Thymus (tissue), 11 donors: Measurements from ENCODE around the gene AMBN. TPM values are rescaled to one million over a fixed set of nuclear protein-coding genes. Genes with fewer than 3 reads are reported as not detected.

Experiments used
- DNase-seq, 9 donors: peaks; one replicate each; pipeline ENCODE4 v3.0.0-alpha.2; 2013; ENCODE audit warnings: low spot score in 9 of 9, low read depth in 6 of 9, missing footprints in 1 of 9
- H3K27ac ChIP-seq, 2 donors: one replicate each; pipeline ENCODE4 v1.5.1; 2013; ENCODE audit warnings: control low read depth in 1 of 2, low read depth in 1 of 2, low read length in 1 of 2, mild to moderate bottlenecking in 1 of 2, moderate library complexity in 1 of 2
- H3K27me3 ChIP-seq, 2 donors: one replicate each; pipeline ENCODE4 v1.5.1; 2013; ENCODE audit warnings: low read length in 1 of 2; ENCODE audit not compliant: control insufficient read depth in 2 of 2, insufficient read depth in 1 of 2
- H3K36me3 ChIP-seq, 2 donors: one replicate each; pipeline ENCODE4 v1.5.1; 2013; ENCODE audit warnings: low read length in 1 of 2, mild to moderate bottlenecking in 1 of 2, moderate library complexity in 1 of 2; ENCODE audit not compliant: control insufficient read depth in 2 of 2, insufficient read depth in 2 of 2
- H3K4me1 ChIP-seq, 2 donors: one replicate each; pipeline ENCODE4 v1.5.1; 2013; ENCODE audit warnings: low read length in 2 of 2; ENCODE audit not compliant: control insufficient read depth in 2 of 2, insufficient read depth in 2 of 2
- H3K4me3 ChIP-seq, 2 donors: one replicate each; pipeline ENCODE4 v1.5.1; 2013; ENCODE audit warnings: low read length in 2 of 2, control low read depth in 1 of 2, mild to moderate bottlenecking in 1 of 2
- H3K9me3 ChIP-seq, 2 donors: one replicate each; pipeline ENCODE4 v1.5.1; 2013; ENCODE audit warnings: low read length in 1 of 2, mild to moderate bottlenecking in 1 of 2; ENCODE audit not compliant: control insufficient read depth in 2 of 2, insufficient read depth in 1 of 2
- WGBS: extraction: QIAGEN DNeasy Blood & Tissue Kit; methylation state at CpG from one replicate; pipeline ENCODE4 v1.1.7; 2013; 5-methylcytosine and 5-hydroxymethylcytosine counted together
- polyA plus RNA-seq: library from polyadenylated mRNA; stranded (reverse); fragments of 200-250 nt; gene quantifications from one replicate; pipeline ENCODE4 v1.2.3, GENCODE V29; 2013
- total RNA-seq: library from RNA; stranded (reverse); fragments of 120-200 nt; gene quantifications from one replicate; pipeline ENCODE4 v1.2.4, GENCODE V29; 2013
- donor health status: healthy.

The AMBN gene
- total and polyA plus RNA-seq, 2 donors, result 0.19 to 0.84 TPM

DNA sequence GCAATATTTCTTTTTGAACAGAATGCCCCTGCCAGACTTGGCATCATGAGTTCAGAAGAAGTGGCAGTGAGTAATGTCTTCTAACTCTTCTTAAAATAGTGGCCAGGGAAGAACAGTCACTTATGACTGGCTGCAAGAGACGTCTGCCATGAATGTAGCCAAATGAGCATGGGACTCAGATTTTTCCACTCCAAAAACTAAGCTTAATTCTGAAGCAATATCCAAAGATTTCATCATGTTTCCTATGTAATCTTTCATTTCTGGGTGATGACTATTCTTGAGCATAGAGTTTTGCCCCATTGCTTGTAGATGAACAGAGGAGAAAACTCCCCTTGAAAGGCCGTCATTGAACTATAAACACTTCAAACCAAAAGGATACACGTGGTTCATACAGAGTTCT lies 11.8 kb downstream of the AMBN start:
- no peaks in the 10 kb centered on the region for H3K27me3 ChIP-seq
- no peak overlapping the region for H3K4me3 ChIP-seq
- H3K36me3 ChIP-seq, result no peaks in the 10 kb centered on the region
- H3K27ac ChIP-seq, result no peak overlapping the region
- H3K9me3 ChIP-seq, result no peaks in the 10 kb centered on the region
- WGBS, result 60% methylated on average over 3 of the region's 3 CpGs
- no peak for DNase-seq
- peaks cover 0 to 3% of the 10 kb centered on the region in 2 donors for H3K4me1 ChIP-seq

GRCh38 chr4:70606459-70606858 lies 14.4 kb downstream of the AMBN start:
- 95% methylated on average over 8 of the region's 8 CpGs for WGBS

DNA sequence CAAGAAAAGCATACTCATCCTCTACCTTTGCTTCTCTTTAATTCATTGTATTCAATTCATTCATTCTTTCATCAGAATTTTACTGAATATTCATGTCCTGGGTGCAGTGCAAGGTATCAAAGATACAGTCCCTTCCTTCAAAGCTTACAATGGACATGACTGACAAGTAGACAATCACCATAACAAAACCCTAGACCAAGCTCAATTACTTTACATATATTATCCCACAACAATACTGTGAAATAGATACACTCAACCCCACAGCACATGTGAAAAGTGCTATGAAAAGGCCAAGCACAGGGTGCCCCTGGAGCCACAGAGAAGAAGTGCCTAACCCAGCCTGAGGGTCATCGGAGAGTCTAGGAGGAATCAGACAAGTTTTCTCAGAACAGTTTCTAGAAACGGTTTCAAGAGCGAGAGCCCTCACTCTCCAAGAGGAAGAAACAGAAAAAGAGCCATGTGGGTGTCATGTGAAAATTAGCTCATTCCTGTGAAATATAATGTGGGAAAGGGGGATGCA lies 15.3 kb downstream of the AMBN start:
- DNase-seq, result no peak
- Histone ChIP-seq H3K36me3 (no peaks in the 10 kb centered on the region), H3K27me3 (no peaks in the 10 kb centered on the region), H3K9me3 (no peaks in the 10 kb centered on the region), H3K27ac (no peak overlapping the region), H3K4me1 (no peaks in the 10 kb centered on the region), H3K4me3 (no peak overlapping the region)
- 98% methylated on average over 3 of the region's 3 CpGs for WGBS

More at GRCh38 chr4:70606459-70606858, 14.4 kb downstream of the AMBN start:
- Histone ChIP-seq H3K27ac (no peak overlapping the region), H3K4me3 (no peak overlapping the region), H3K36me3 (no peaks in the 10 kb centered on the region), H3K27me3 (no peaks in the 10 kb centered on the region), H3K4me1 (no peaks in the 10 kb centered on the region), H3K9me3 (no peaks in the 10 kb centered on the region)
- DNase-seq, result no peak

- no peaks in the 10 kb centered on the region for H3K9me3 ChIP-seq
- H3K36me3 ChIP-seq, result no peaks in the 10 kb centered on the region
- no peak overlapping the region for H3K27ac ChIP-seq
- no peaks in the 10 kb centered on the region for H3K27me3 ChIP-seq
- H3K4me3 ChIP-seq, result no peak overlapping the region
- WGBS, result 89% methylated on average over 2 of the region's 2 CpGs
- peaks cover 0 to 1% of the 10 kb centered on the region in 2 donors for H3K4me1 ChIP-seq
- no peak for DNase-seq
These were observed 16.3 kb downstream of the AMBN start for GRCh38 chr4:70608324-70608723.

GRCh38 chr4:70613306-70614183 lies 21.5 kb downstream of the AMBN start:
- H3K36me3 ChIP-seq, result no peaks in the 10 kb centered on the region
- H3K9me3 ChIP-seq, result no peaks in the 10 kb centered on the region
- peaks cover 7 to 9% of the 10 kb centered on the region in 2 donors for H3K4me1 ChIP-seq
- H3K27ac ChIP-seq, result no peak overlapping the region
- WGBS, result 26% methylated on average over 9 of the region's 9 CpGs
- no peaks in the 10 kb centered on the region for H3K27me3 ChIP-seq
- no peak overlapping the region for H3K4me3 ChIP-seq
- DNase-seq, result peak in 1 of 9 donors; percentile 62

- Histone ChIP-seq H3K9me3 (no peaks in the 10 kb centered on the region), H3K27ac (no peak overlapping the region), H3K36me3 (no peaks in the 10 kb centered on the region), H3K4me3 (no peak overlapping the region), H3K27me3 (no peaks in the 10 kb centered on the region), H3K4me1 (peaks cover 7 to 9% of the 10 kb centered on the region in 2 donors)
- WGBS, result 93% methylated on average over 3 of the region's 3 CpGs
- no peak for DNase-seq
These were observed 22.1 kb downstream of the AMBN start for GRCh38 chr4:70614184-70614555.

GRCh38 chr4:70619288-70619687 lies 27.2 kb downstream of the AMBN start:
- no peak overlapping the region for H3K27ac ChIP-seq
- 95% methylated on average over 4 of the region's 4 CpGs for WGBS
- no peaks in the 10 kb centered on the region for H3K9me3 ChIP-seq
- H3K36me3 ChIP-seq, result no peaks in the 10 kb centered on the region
- DNase-seq, result peak in 1 of 9 donors; percentile 40
- H3K4me1 ChIP-seq, result peaks cover 0 to under 1% of the 10 kb centered on the region in 2 donors
- H3K27me3 ChIP-seq, result no peaks in the 10 kb centered on the region
- no peak overlapping the region for H3K4me3 ChIP-seq

DNA sequence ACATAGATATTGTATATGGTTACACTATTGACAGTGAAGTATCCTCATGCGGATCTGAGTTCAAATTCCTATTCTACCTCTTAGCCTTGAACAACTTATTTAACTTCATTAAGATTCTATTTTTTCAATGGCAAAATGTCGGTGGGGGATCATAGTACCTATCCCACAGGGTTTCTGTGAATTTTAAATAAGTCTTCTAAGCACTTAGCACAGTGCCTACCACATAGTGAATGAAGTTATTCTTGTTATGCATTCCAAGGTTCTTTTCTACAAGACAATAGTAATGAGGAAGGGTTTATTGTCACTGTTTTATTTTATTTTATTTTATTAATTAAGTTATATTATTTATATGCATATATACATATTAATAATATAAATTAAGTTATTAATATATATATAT lies 27.7 kb downstream of the AMBN start:
- no peaks in the 10 kb centered on the region for H3K36me3 ChIP-seq
- no peak overlapping the region for H3K27ac ChIP-seq
- H3K4me1 ChIP-seq, result no peaks in the 10 kb centered on the region
- H3K27me3 ChIP-seq, result no peaks in the 10 kb centered on the region
- no peaks in the 10 kb centered on the region for H3K9me3 ChIP-seq
- 97% methylated on average over 2 of the region's 2 CpGs for WGBS
- H3K4me3 ChIP-seq, result no peak overlapping the region
- no peak for DNase-seq

GRCh38 chr4:70623323-70623722 lies 31.3 kb downstream of the AMBN start:
- Histone ChIP-seq H3K27me3 (no peaks in the 10 kb centered on the region), H3K27ac (no peak overlapping the region), H3K4me3 (no peak overlapping the region), H3K9me3 (no peaks in the 10 kb centered on the region), H3K36me3 (no peaks in the 10 kb centered on the region), H3K4me1 (no peaks in the 10 kb centered on the region)
- peak in 2 of 9 donors; percentile 43 to 50 for DNase-seq
- WGBS, result 97% methylated on average over 3 of the region's 3 CpGs
